Hematopoietic multipotent progenitor cell treated with erythropoietin and hydrocortisone succinate and interleukin-3 and kit ligand, for 6 days (in vitro differentiated cells): ENCODE results near the gene TRAPPC6A.
A peak's percentile ranks its signal among the peaks of the same experiment; 100 is the strongest.

ENCODE experiments used
- DNase-seq: peaks from one replicate; pipeline ENCODE4 v3.0.0-alpha.2; 2015

TRAPPC6A gene

GRCh38 chr19:45125975-45126493, 52.0 kb downstream of the TRAPPC6A start:
- DNase-seq = peak; percentile 84

DNA sequence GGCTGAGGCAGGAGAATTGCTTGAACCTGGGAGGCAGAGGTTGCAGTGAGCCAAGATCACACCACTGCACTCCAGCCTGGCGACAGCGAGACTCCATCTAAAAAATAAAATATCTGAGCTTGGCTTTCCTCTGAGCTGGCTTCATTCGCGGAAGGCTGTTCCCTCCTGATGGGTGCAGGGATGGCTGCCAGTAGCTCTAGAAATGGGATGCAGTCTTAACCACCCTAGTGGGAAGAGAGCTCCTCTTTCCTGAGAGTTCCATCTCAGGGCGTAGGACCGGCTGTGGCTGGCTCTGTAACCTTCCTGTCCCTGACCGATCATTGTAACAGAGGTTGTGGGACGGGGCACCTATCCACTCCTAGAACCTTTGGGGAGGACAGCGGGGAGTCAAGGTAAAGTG, 52.7 kb downstream of the TRAPPC6A start:
- no peak for DNase-seq

- DNase-seq = no peak
Observed at GRCh38 chr19:45124021-45124420, 54.0 kb downstream of the TRAPPC6A start.

GRCh38 chr19:45123440-45123850, 54.6 kb downstream of the TRAPPC6A start:
- no peak for DNase-seq

DNA sequence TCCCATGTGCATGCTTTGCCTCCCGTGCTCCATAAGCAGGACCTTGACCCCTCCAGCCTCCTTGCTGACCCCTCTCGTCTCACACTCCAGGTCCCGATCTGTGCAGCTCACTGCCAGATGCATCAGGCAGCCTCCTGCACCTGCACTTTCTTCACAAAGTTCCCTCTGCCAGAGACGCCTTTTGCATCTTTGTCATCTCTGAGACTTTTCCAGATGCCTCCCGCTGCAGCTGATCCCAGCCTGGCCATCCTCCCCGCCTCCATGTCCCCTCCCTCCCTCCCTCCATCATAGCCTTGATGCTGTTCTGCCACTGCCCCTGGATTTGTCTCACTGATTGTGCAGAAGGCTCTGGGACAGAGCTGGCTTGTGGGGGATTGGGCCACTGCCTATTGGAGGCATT, 55.2 kb downstream of the TRAPPC6A start:
- no peak for DNase-seq

DNA sequence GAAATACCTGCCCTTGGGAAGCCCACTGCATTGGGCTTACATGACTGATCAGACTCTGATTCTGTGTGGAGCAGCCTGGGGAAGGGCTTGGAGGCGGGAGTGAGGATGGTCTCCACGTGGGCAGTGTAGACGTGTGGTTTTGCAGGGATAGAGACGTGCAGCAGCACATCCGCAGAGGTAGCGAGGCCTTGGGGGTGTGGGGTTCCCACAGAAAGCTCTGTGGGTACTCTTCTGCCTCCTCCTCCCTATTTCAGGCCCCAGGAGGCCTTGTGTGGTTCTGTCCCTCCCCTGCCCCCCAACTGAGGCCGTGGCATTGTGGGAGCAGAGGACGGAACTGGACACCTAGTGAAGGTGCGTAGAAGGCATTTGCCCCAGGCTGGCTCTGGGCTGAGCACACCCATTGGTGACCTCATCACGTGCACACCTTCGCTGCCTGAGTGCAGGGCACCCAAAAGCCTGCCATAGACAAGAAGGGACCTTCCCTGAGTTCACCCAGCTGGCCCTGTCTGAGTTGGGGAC, 56.2 kb downstream of the TRAPPC6A start:
- no peak for DNase-seq

- no peak for DNase-seq
Observed at GRCh38 chr19:45119582-45119981, 58.5 kb downstream of the TRAPPC6A start.

DNA sequence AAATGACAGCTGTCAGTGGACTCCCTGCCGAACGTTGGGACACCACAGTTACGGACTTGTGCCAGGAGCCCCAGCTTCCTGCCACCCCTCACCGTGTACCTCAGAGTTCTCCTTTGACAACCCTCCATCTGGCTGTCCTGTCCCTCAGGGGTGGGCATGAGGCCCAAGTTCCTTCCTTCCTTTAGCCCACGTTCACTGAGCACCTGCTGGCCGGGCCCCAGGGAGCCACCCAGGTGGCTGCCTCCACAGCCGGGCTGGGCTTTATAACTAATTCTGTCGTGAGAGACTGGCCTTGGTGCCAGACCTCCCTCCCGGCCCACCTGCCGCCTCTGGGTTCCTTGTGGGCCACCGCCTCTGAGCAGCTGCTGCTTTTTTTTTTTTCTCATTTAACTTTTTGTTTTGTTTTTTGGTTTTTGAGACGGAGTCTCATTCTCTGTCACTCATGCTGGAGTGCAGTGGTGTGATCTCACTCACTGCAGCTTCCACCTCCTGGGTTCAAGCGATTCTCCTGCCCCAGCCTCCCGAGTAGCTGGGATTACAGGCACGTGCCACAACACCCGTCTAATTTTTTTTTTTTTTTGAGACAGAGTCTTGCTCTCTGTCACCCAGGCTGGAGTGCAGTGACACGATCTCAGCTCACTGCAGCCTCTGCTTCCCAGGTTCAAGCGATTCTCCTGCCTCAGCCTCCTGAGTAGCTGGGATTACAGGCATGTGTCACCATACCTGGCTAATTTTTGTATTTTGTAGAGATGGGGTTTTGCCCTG, 59.3 kb downstream of the TRAPPC6A start:
- DNase-seq = peak; percentile 25

DNA sequence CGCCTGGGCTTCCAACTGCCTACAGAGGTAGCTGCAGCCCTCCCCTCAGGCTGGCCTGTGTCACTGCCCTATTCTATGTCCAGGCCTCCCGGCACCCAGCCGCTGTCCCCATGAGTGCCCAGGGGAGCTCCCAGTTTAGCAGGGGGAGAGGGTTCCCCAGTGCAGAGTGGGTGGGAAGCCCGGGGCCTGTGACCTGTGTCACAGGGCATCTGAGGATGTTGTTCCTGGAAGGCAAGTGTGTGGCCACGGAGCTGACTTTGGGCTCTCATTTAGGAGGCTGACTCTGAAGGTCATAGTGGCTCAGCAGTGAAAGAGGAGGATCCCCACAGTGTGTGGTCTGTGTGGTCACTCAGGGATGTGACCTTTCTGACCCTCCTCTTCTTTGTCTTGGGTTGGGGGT, 59.9 kb downstream of the TRAPPC6A start:
- no peak for DNase-seq

DNA sequence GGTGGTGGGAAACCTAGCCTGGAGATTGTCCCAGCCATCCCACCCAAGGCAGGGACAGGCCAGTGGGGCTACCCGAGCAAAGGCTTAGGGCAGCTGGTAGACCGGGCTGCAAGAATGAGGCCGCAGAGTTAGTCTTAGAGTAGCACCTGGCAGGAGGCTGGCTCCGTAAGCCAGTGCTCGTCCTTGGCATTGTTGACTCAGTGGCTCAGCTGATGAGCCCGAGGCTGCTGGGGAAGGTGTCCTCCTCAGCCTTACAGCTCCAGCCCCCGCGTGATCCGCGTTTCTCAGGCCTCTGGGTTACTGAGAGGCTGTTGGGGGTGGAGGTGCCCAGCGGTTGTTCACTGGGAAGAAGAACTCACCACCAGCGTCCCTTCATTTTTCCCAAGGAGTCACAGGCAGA, 60.4 kb downstream of the TRAPPC6A start:
- DNase-seq = no peak

- peak; percentile 85 for DNase-seq
Observed at GRCh38 chr19:45117167-45117594, 60.9 kb downstream of the TRAPPC6A start.

GRCh38 chr19:45115809-45116615, 62.0 kb downstream of the TRAPPC6A start:
- DNase-seq = no peak

GRCh38 chr19:45114116-45114515, 63.9 kb downstream of the TRAPPC6A start:
- no peak for DNase-seq

- DNase-seq = no peak
Observed at GRCh38 chr19:45113628-45114027, 64.4 kb downstream of the TRAPPC6A start.
